ENCODE results near the gene SYVN1.

GRCh38 chr11:65133724-65134123, 595 bp downstream of the SYVN1 start:
- TF ChIP-seq EP300 (IDR thresholded peaks at IDR 0.05; ENCODE audit: low read depth) (no peak), CTCF (IDR thresholded peaks at IDR 0.05) (no peak)
